Aorta (tissue), 5 donors: Measurements from ENCODE around the gene LILRB1. TPM values are rescaled to one million over a fixed set of nuclear protein-coding genes. Genes with fewer than 3 reads are reported as not detected.
"Not testable (repeated sequence)": the region's sequence is repeated elsewhere in the genome, so short reads cannot be mapped to it uniquely, and the experiment has no call there.

ENCODE experiments used
- ATAC-seq: fragments of 200-7000 bp; cut with Tn5 transposase; one replicate; pipeline ENCODE4 v1.9.1; 2022; ENCODE audit warnings: moderate library complexity; ENCODE audit not compliant: low FRiP score
- DNase-seq, 2 donors: peaks; one replicate each; pipeline ENCODE4 v3.0.0-alpha.2; 2020
- H3K27ac ChIP-seq, 2 donors: one replicate each; pipeline ENCODE4 v1.5.1; 2013; ENCODE audit warnings: low read length in 2 of 2, mild to moderate bottlenecking in 2 of 2, moderate library complexity in 2 of 2, control low read depth in 1 of 2, inconsistent platforms in 1 of 2, low read depth in 1 of 2
- H3K27me3 ChIP-seq, 2 donors: one replicate each; pipeline ENCODE4 v1.6.1; 2013; ENCODE audit warnings: control low read depth in 1 of 2, low read length in 1 of 2, mild to moderate bottlenecking in 1 of 2, moderate library complexity in 1 of 2; ENCODE audit not compliant: insufficient read depth in 2 of 2, control insufficient read depth in 1 of 2
- H3K36me3 ChIP-seq, 2 donors: one replicate each; pipeline ENCODE4 v1.6.1; 2013; ENCODE audit warnings: control low read depth in 1 of 2, low read length in 1 of 2, mild to moderate bottlenecking in 1 of 2; ENCODE audit not compliant: insufficient read depth in 2 of 2, control insufficient read depth in 1 of 2
- H3K4me1 ChIP-seq, 2 donors: one replicate each; pipeline ENCODE4 v1.6.1; 2013; ENCODE audit warnings: low read length in 2 of 2, control low read depth in 1 of 2, mild to moderate bottlenecking in 1 of 2, moderate library complexity in 1 of 2; ENCODE audit not compliant: insufficient read depth in 2 of 2, control insufficient read depth in 1 of 2
- H3K4me3 ChIP-seq, 2 donors: one replicate each; pipeline ENCODE4 v1.5.1; 2013; ENCODE audit warnings: low read length in 2 of 2, control low read depth in 1 of 2, mild to moderate bottlenecking in 1 of 2
- H3K9me3 ChIP-seq: one replicate; pipeline ENCODE4 v1.6.1; 2013; ENCODE audit warnings: mild to moderate bottlenecking, low read length; ENCODE audit not compliant: control insufficient read depth
- WGBS, 2 donors: extraction: QIAGEN DNeasy Blood & Tissue Kit; methylation state at CpG; one replicate each; pipeline ENCODE4 v1.1.7; 2013; 5-methylcytosine and 5-hydroxymethylcytosine counted together
- intact Hi-C, 2 donors: fragments of 100-400 bp; cut with DNase I; formaldehyde crosslinking; loops; one replicate each; pipeline versions ENCODE4 v1.14.2 to v1.15.0; 2022
- polyA plus RNA-seq, 2 donors: library from polyadenylated mRNA; stranded (reverse); fragments of 200-250 nt; gene quantifications; one replicate each; pipeline ENCODE4 v1.2.3, GENCODE V29; 2013
- total RNA-seq, 2 donors: library from RNA; stranded (reverse); fragmentation: NEBNext Ultra II Directional; extraction: Animal tissue kit (Norgen Biotek cat#: 25700); gene quantifications; one replicate each; pipeline ENCODE4 v1.2.1, GENCODE V29; 2021
- donor health status: healthy with polysubstance abuse.
- donor health status: Bipolar disorder and iron deficiency.
- donor health status: DM: no; HTN: no; CAD: no.
- donor health status: DM: no; HTN: no; CAD: no.
- donor health status: DM: yes; HTN: yes; CAD: no.

Gene LILRB1
- total and polyA plus RNA-seq, 4 donors: 0.61 to 21.3 (median 7.0) TPM

DNA sequence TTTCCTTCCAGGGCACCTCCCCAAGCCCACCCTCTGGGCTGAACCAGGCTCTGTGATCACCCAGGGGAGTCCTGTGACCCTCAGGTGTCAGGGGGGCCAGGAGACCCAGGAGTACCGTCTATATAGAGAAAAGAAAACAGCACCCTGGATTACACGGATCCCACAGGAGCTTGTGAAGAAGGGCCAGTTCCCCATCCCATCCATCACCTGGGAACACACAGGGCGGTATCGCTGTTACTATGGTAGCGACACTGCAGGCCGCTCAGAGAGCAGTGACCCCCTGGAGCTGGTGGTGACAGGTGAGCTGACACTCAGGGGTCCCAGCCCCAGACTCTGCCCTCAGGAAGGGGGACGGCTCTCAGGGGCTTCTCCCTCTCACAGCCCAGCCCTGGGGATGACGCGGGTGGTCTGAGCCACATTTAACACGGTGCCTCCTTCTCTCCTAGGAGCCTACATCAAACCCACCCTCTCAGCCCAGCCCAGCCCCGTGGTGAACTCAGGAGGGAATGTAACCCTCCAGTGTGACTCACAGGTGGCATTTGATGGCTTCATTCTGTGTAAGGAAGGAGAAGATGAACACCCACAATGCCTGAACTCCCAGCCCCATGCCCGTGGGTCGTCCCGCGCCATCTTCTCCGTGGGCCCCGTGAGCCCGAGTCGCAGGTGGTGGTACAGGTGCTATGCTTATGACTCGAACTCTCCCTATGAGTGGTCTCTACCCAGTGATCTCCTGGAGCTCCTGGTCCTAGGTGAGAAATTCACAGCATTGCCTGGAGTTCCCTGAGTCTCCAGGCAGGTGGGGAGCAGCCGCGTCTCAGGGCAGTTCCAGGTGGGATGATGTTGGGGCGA, 1.4 kb downstream of the LILRB1 start:
- H3K27ac ChIP-seq, H3K36me3 ChIP-seq, ATAC-seq, H3K27me3 ChIP-seq, H3K4me1 ChIP-seq, H3K9me3 ChIP-seq, H3K4me3 ChIP-seq, DNase-seq, intact Hi-C loops: not testable (repeated sequence)
- WGBS, 2 donors: 69 to 74% methylated on average over 23 of the region's 23 CpGs

DNA sequence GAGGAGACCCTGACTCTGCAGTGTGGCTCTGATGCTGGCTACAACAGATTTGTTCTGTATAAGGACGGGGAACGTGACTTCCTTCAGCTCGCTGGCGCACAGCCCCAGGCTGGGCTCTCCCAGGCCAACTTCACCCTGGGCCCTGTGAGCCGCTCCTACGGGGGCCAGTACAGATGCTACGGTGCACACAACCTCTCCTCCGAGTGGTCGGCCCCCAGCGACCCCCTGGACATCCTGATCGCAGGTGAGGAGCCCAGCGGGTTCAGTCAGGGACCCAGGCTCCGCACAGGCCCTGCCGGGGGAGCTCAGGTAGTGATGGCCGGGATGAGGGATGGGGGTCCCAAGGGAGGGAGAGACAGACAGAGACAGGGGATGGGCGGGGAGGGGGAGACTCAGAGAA, 2.2 kb downstream of the LILRB1 start:
- H3K9me3 ChIP-seq, H3K36me3 ChIP-seq, H3K27me3 ChIP-seq, H3K4me3 ChIP-seq, DNase-seq, H3K4me1 ChIP-seq, intact Hi-C loops, ATAC-seq, H3K27ac ChIP-seq: not testable (repeated sequence)
- 75 to 78% methylated on average over 15 to 16 of the region's 16 CpGs for WGBS, 2 donors

- WGBS, 2 donors: 61 to 67% methylated on average over 7 of the region's 7 CpGs
- ATAC-seq (no peak), DNase-seq (no peak)
- intact Hi-C loops: no loop called here
- H3K27me3 ChIP-seq: no peaks in the 10 kb centered on the region
- no peak overlapping the region for H3K27ac ChIP-seq
- H3K9me3 ChIP-seq: no peaks in the 10 kb centered on the region
- no peaks in the 10 kb centered on the region for H3K36me3 ChIP-seq
- H3K4me3 ChIP-seq: no peak overlapping the region
- no peaks in the 10 kb centered on the region for H3K4me1 ChIP-seq
Observed at GRCh38 chr19:54633401-54633800, 3.1 kb downstream of the LILRB1 start.

DNA sequence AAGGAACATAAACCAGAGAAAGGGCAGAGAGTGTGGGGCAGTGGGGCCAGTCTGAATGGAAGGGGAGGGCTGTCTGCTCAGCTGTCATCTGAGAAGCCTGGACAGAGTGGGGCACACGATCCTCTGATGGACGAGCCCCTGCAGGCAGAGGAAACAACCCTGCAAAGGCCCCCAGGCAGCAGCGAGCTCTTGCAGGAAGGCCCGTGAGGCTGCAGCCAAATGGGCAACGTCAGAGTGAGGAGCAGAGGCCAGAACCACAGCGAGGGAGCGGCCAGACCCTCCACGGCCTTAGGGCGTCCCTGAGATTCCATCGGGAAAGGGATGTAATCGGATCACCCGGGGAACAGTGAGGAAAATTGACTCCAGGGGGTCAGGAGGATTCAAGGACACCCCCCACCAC, 5.8 kb downstream of the LILRB1 start:
- H3K27me3 ChIP-seq, H3K4me3 ChIP-seq, intact Hi-C loops, DNase-seq, ATAC-seq, H3K9me3 ChIP-seq, H3K36me3 ChIP-seq, H3K4me1 ChIP-seq, H3K27ac ChIP-seq: not testable (repeated sequence)
- 7 to 11% methylated on average over 11 to 12 of the region's 12 CpGs for WGBS, 2 donors

GRCh38 chr19:54638683-54639082, 8.4 kb downstream of the LILRB1 start:
- H3K4me3 ChIP-seq: no peak overlapping the region
- WGBS, 2 donors: 89 to 91% methylated on average over 18 of the region's 18 CpGs

DNA sequence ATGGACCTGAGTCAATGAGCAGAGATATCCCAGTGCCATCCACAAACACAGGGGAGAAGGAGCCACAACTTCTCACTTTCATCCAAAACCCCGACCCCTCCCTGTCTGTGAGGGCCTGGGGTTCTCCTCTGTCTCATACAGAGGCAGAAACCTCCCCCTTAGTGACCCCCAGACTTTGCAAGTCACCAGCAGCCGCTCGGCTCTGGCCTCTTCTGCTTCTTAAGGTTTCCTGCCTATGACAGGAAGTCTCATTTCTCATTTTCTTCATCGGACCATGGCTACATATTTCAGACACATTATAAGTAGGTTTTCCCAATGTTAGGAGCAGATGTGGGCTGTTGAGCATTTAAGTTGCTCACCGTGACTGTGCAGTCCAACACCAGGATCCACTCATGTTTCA, 12.7 kb downstream of the LILRB1 start:
- H3K27ac ChIP-seq, H3K27me3 ChIP-seq, H3K4me1 ChIP-seq, intact Hi-C loops, H3K9me3 ChIP-seq, DNase-seq, ATAC-seq, H3K36me3 ChIP-seq, H3K4me3 ChIP-seq: not testable (repeated sequence)
- WGBS, 2 donors: 66 to 69% methylated on average over 5 of the region's 5 CpGs

More at GRCh38 chr19:54638683-54639082, 8.4 kb downstream of the LILRB1 start:
- DNase-seq (no peak), ATAC-seq (no peak)
- H3K9me3 ChIP-seq: no peaks in the 10 kb centered on the region
- no peaks in the 10 kb centered on the region for H3K4me1 ChIP-seq
- no peaks in the 10 kb centered on the region for H3K27me3 ChIP-seq
- intact Hi-C loops: no loop called here
- no peak overlapping the region for H3K27ac ChIP-seq
- H3K36me3 ChIP-seq: no peaks in the 10 kb centered on the region

GRCh38 chr19:54643583-54643982, 13.3 kb downstream of the LILRB1 start:
- H3K9me3 ChIP-seq, H3K27me3 ChIP-seq, H3K36me3 ChIP-seq, intact Hi-C loops, H3K4me3 ChIP-seq, ATAC-seq, H3K27ac ChIP-seq, H3K4me1 ChIP-seq: not testable (repeated sequence)
- DNase-seq: peak in 1 of 2 donors; percentile 69
- WGBS, 2 donors: 73 to 76% methylated on average over 5 to 6 of the region's 6 CpGs

DNA sequence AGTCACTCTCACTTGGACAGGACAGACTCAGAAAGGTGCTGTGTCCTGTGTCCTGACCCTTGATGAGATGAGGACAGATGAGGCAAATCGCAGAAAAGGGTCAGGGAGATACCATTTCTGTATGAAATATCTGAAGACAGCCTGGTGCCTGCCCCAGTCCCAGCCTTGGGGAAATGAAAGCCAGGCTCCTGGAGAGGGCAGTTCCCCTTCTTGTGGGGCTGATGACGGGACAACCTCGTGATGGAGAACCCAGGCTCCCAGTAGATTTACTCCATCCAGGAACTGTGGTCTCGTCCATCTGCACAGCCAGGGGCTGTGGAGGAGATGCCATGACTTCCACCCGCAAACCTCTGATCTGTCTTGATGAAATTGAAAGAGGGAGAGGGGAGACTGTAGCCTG, 13.8 kb downstream of the LILRB1 start:
- ATAC-seq (peak; percentile 38), DNase-seq (peak in 1 of 2 donors; percentile 84)
- Histone ChIP-seq H3K36me3 (no peaks in the 10 kb centered on the region), H3K4me1 (no peaks in the 10 kb centered on the region), H3K4me3 (no peak overlapping the region), H3K27me3 (no peaks in the 10 kb centered on the region), H3K9me3 (no peaks in the 10 kb centered on the region), H3K27ac (no peak overlapping the region)
- intact Hi-C loops: no loop called here
- 67 to 69% methylated on average over 5 of the region's 5 CpGs for WGBS, 2 donors

DNA sequence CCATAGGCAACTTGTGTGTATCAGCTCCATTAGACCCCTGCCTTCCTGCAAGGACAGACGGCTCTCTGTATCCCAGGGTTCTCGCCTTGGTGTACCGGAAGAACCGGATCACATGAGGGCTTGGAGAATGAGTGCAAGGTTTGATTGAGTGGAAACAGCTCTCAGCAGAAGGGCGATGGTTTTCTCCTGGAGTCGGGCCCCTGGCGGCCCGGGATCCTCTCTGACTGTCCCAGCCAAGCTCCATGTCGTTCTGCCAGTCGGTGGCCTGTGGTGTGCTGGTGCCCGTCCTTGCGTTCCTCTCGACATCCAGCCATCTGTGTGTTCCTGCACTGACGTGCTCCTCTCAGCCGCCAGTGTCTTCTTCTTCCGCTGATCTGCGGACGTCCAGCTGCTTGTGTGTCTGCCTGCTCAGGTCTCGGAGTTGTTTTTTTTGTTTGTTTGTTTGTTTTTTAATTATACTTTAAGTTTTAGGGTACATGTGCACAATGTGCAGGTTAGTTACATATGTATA, 16.1 kb downstream of the LILRB1 start:
- no peaks in the 10 kb centered on the region for H3K9me3 ChIP-seq
- H3K4me1 ChIP-seq: no peaks in the 10 kb centered on the region
- no peak overlapping the region for H3K4me3 ChIP-seq
- intact Hi-C loops: no loop called here
- no peaks in the 10 kb centered on the region for H3K27me3 ChIP-seq
- no peak for DNase-seq
- WGBS, 2 donors: 88 to 89% methylated on average over 19 of the region's 19 CpGs
- no peak for ATAC-seq
- H3K36me3 ChIP-seq: no peaks in the 10 kb centered on the region
- no peak overlapping the region for H3K27ac ChIP-seq
